OCI-LY1 (cell line): ENCODE results near the gene DVL1.

Experiments
- EZH2 ChIP-seq: fragments of 200-600 bp; sonication (generic), shearing (Covaris generic); IDR thresholded peaks from 2 replicates; pipeline ENCODE4 v1.8.0; 2017; ENCODE audit warnings: borderline replicate concordance, mixed run types, mild to moderate bottlenecking, antibody characterized with exemption, low read length, moderate library complexity, mixed read lengths
- TF ChIP-seq, protein P1 (sequence below): fragments of 200-600 bp; sonication (generic), shearing (Covaris generic); IDR thresholded peaks from 2 replicates; pipeline ENCODE4 v1.5.1; 2017; ENCODE audit warnings: mild to moderate bottlenecking, antibody characterized with exemption, low read length, moderate library complexity, mixed read lengths

DNA sequence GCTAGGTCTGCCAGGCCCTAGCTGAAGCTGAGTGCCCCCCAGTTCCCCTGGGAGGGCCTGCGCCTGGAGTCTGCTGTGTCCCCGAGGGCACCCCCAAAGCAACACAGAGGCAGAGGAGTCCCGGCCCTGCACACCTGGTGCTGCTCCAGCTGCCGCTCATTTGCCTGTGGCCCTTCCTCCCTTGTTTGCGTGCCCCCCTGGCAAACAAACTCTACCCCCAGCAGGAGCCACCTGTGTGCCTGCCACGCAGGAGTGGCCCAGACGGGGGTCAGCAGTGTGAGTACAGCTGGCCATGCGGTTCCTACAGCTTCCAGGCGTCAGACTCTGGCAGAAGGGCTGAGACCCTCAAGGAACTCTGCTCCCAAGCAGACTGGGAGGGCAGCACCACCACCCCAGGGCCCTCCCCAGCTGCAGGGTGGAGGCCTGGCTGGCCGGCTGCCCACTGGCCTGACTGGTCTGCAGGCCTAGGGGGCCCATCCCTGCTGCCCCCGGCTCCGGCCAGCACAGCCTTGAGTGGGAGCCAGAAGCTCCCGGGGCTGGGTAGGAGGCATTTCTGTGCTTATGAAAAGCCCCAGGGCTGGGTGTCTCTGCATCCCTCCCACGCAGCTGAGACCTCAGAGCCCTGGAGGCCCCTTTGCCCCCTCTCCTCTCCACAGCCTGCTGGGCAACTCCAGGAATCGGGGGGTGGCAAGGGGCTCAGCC lies 18.7 kb downstream of the DVL1 start:
- TF ChIP-seq, protein P1, sequence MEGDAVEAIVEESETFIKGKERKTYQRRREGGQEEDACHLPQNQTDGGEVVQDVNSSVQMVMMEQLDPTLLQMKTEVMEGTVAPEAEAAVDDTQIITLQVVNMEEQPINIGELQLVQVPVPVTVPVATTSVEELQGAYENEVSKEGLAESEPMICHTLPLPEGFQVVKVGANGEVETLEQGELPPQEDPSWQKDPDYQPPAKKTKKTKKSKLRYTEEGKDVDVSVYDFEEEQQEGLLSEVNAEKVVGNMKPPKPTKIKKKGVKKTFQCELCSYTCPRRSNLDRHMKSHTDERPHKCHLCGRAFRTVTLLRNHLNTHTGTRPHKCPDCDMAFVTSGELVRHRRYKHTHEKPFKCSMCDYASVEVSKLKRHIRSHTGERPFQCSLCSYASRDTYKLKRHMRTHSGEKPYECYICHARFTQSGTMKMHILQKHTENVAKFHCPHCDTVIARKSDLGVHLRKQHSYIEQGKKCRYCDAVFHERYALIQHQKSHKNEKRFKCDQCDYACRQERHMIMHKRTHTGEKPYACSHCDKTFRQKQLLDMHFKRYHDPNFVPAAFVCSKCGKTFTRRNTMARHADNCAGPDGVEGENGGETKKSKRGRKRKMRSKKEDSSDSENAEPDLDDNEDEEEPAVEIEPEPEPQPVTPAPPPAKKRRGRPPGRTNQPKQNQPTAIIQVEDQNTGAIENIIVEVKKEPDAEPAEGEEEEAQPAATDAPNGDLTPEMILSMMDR, result no peak
- no peak for TF ChIP-seq EZH2
